Rectal smooth muscle tissue (tissue), 1 donor: ENCODE measurements around the gene LHFPL6.

Experiments used
- H3K27ac ChIP-seq: one replicate; pipeline ENCODE4 v1.7.0; 2013; ENCODE audit warnings: low read depth, low read length, inconsistent platforms
- H3K27me3 ChIP-seq: one replicate; pipeline ENCODE4 v1.7.0; 2013; ENCODE audit warnings: low read length; ENCODE audit not compliant: control insufficient read depth, insufficient read depth
- H3K36me3 ChIP-seq: one replicate; pipeline ENCODE4 v1.7.0; 2013; ENCODE audit warnings: low read length; ENCODE audit not compliant: control insufficient read depth, insufficient read depth
- H3K4me1 ChIP-seq: one replicate; pipeline ENCODE4 v1.7.0; 2013; ENCODE audit warnings: low read length; ENCODE audit not compliant: control insufficient read depth, insufficient read depth
- H3K4me3 ChIP-seq: one replicate; pipeline ENCODE4 v1.7.0; 2013; ENCODE audit warnings: low read length
- H3K9ac ChIP-seq: one replicate; pipeline ENCODE4 v1.7.0; 2013; ENCODE audit warnings: low read length

Gene LHFPL6

DNA sequence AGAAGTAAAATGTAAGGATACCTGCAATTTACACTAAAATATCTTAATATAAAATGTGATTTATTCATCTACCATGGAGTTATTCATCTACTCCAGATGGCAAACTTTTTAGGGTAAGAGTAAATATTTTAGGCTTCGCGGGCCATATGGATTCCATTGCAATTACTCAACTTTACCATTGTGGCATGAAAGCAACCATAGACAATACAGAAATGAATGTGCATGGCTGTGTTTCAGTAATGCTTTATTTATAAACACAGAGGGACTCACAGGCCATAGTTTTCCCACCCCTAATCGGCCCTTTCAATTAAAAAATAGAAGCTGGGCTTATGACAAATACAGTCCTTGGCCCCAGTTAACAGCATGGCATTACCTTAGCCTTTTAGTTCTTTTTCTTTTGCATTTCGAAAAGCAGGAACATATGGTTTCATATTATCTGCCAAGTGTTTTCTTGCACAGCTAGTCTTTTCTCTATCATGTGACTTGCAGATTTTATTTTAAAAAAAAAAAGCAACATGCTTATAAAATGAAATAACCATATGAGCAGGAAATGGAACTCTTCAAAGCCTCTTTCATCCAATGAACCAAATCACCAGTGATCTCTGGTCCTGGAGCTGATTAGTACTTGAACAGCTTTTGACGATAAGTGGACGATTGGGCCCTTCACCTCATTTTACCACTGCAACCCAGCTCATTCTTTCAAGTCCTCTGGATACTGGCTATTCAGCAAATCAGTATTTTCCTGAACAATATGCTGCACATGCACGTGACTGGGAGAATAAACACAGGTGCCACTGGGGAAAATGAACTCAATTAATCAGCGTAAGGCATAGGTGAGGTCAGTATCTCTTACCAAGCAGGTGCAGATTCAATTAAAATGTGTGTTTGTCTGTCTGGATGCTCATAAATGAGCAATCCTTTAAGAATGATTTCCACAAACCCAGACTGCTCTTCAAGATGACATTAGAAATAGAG is 63.9 kb downstream of the LHFPL6 start:
- no peak overlapping the region for H3K9ac ChIP-seq

DNA sequence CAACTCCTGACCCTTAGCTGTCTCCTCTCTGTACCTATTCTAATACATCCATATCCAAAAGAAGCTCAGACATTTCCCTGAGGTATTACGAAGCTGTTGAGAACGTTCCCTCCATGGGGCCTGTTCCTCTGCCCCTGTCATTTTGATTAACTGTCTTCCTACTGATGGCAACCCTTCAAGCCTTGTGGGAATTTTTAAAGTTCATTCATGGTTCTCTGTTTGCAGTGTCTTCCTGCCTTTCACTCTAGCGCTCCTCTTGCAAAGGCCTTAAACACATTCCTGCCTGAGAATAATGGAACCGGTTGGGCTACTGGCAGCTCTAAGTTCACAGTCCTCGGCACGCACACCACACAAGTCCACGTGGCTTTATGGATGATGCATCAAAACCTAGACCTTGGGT is 66.1 kb downstream of the LHFPL6 start:
- Histone ChIP-seq H3K27ac (no peak overlapping the region), H3K4me1 (no peaks in the 10 kb centered on the region), H3K27me3 (no peaks in the 10 kb centered on the region)

More for the DNA sequence above, 63.9 kb downstream of the LHFPL6 start:
- H3K27me3 ChIP-seq = no peaks in the 10 kb centered on the region
- no peaks in the 10 kb centered on the region for H3K4me1 ChIP-seq
- H3K36me3 ChIP-seq = no peaks in the 10 kb centered on the region
- no peak overlapping the region for H3K4me3 ChIP-seq
- no peak overlapping the region for H3K27ac ChIP-seq

DNA sequence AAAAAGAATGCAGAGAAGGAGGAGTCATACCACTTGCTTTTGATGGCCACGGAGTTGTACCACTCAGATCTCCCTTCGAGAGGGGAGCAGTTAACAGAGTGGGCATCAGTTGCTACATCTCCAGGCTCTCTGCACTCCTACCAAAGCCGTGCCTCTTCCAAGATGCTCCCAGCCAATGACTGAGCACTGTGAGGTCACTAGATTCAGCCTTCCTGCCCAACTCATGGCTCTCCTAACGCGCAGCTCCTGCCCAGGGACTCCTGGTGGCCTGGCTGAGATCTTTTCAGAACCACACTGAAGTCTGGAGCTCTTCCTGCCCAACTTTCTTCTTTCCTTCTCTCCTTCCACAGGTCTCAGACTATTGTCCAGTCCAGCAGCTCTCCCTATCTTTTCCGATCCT is 66.7 kb downstream of the LHFPL6 start:
- no peak overlapping the region for H3K4me3 ChIP-seq
- H3K27ac ChIP-seq = no peak overlapping the region
- H3K4me1 ChIP-seq = no peaks in the 10 kb centered on the region
- no peak overlapping the region for H3K9ac ChIP-seq
- H3K27me3 ChIP-seq = no peaks in the 10 kb centered on the region
- no peaks in the 10 kb centered on the region for H3K36me3 ChIP-seq

More for the DNA sequence above, 66.1 kb downstream of the LHFPL6 start:
- H3K4me3 ChIP-seq = no peak overlapping the region
- H3K36me3 ChIP-seq = no peaks in the 10 kb centered on the region
- no peak overlapping the region for H3K9ac ChIP-seq

DNA sequence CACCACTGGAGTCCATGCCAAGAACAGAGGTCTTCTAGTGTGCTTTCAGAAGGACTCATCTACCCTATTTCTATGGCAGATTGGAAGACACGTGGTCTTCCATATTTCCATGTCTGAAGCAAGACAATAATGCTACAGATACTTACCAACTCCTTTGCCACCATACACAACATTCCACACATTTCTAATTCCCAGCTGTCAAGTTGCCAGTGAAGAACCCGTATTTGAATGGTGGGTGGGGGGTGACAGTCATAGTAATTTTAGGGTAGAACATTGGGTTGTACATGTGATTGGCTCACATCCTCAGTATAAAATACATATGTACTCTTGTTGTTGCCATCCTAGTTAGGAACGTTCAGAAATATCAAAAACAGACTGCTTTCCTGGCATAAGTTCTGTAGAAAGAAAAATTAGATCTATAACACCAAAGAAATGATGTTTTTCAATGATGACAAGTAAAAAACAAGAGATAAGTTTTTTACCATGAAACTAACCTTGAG is 69.3 kb downstream of the LHFPL6 start:
- Histone ChIP-seq H3K36me3 (no peaks in the 10 kb centered on the region), H3K27me3 (no peaks in the 10 kb centered on the region), H3K4me3 (no peak overlapping the region), H3K4me1 (peaks cover 5% of the 10 kb centered on the region), H3K9ac (no peak overlapping the region), H3K27ac (no peak overlapping the region)

DNA sequence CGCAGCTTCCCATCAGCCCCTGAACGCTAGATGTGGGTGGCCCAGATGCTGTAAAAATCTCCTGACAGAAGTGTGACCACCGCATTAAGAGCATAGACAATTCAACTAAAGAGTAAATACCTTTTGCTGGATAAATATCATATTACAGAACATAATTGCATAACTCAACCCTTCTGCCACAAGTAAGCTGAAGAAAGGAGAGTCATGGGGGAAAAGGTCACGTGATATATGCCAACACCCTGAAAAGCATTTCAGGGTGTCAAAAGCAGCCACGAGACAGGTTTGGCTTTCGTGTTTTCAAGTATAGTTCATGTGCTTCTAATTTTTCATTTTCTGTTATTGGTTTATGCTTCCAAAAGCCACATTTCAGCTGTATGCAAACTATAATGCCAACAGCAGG is 71.3 kb downstream of the LHFPL6 start:
- Histone ChIP-seq H3K36me3 (no peaks in the 10 kb centered on the region), H3K27me3 (no peaks in the 10 kb centered on the region), H3K9ac (no peak overlapping the region), H3K4me3 (no peak overlapping the region), H3K4me1 (peaks cover 5% of the 10 kb centered on the region), H3K27ac (no peak overlapping the region)

DNA sequence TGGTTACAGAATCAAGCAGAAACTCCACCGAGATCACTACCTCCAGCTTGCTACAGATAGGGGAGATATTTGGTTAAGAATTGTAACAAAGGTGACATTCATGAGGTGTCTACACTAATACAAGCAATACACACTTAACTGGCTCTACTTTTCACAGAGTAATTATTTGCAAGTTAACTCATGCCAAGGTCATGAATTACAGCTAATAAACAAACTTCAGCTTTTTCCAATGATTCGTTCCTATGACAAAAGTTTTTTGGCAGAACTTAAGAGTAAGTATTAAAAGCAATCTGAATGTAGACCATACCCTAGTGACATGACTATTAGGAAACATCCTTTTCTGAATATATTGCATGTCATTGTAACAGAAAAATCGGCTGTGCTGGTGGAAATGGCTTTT is 72.1 kb downstream of the LHFPL6 start:
- no peak overlapping the region for H3K9ac ChIP-seq
- H3K27ac ChIP-seq = no peak overlapping the region
- H3K4me3 ChIP-seq = no peak overlapping the region
- H3K27me3 ChIP-seq = no peaks in the 10 kb centered on the region
- H3K36me3 ChIP-seq = no peaks in the 10 kb centered on the region
- H3K4me1 ChIP-seq = peaks cover 5% of the 10 kb centered on the region

DNA sequence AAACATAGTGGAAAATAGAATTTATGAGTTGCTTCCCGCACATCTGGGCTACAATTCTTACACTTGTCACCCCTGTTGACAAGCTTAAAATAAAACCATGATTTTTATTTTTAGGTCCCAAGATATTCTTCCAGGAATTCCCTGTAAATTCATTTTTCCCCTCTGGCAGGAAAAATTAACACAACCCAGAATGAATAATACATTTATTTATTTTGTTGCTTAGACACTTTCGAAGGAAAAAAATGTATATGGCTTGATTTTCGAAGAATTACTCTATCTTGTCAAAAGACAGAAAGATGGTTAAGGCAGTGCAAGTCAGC is 74.4 kb downstream of the LHFPL6 start:
- Histone ChIP-seq H3K27me3 (no peaks in the 10 kb centered on the region), H3K9ac (no peak overlapping the region), H3K4me1 (peaks cover 5% of the 10 kb centered on the region), H3K36me3 (no peaks in the 10 kb centered on the region), H3K4me3 (no peak overlapping the region), H3K27ac (no peak overlapping the region)

DNA sequence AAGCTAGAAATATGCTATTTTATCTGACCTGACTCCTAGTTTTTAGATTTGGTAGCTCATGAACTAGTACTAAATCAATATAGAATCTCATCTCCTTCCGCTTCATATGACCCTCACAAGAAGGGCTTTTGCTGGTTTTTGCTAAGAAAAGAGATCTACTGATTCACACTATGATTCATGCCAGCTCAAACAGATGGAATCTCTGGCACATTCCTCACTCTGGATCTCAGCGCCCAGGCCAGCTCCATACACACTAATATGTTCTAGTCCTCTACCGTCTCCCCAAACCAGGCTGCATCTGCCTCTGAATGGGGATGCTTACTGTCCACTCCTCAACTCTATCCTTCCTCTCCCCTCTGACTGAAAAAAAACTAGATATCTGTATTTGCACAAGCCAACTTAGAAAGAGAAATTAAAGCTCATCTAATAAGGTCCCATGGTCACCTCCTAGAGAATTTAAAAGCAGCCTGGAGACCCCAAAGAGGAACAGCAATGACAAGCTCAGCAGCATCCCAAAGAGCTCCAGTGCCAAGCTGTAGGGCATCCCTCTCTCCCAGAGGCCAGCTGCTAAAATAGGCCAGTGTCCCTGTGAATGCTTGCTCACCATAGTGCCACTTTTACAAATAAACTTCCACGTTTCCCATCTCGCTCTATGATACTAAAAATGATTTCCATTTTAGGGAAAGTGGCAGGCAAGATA is 74.9 kb downstream of the LHFPL6 start:
- Histone ChIP-seq H3K4me1 (peaks cover 5% of the 10 kb centered on the region), H3K27me3 (no peaks in the 10 kb centered on the region), H3K4me3 (no peak overlapping the region), H3K27ac (no peak overlapping the region), H3K9ac (no peak overlapping the region), H3K36me3 (no peaks in the 10 kb centered on the region)

DNA sequence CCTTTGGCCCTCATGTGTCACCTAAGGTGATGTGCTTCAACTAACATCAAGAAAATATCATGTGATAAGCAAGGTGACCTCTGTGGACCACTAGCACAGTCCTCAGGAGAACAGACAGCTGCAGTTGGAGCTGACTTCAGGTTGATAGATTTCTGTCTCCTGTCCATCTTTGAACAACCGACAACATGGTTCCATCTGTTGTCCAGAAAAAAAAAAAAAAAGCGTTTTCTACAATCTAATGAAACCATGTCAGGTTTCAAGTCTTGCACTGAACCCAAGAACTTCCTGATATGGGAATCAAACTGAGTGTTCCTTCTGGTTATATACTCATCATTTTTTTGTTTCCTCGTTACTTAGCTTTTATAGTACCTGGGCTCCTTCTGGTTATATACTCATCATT is 75.7 kb downstream of the LHFPL6 start:
- no peak overlapping the region for H3K27ac ChIP-seq
- peaks cover 5% of the 10 kb centered on the region for H3K4me1 ChIP-seq
- H3K9ac ChIP-seq = no peak overlapping the region
- H3K36me3 ChIP-seq = no peaks in the 10 kb centered on the region
- no peaks in the 10 kb centered on the region for H3K27me3 ChIP-seq
- H3K4me3 ChIP-seq = no peak overlapping the region

DNA sequence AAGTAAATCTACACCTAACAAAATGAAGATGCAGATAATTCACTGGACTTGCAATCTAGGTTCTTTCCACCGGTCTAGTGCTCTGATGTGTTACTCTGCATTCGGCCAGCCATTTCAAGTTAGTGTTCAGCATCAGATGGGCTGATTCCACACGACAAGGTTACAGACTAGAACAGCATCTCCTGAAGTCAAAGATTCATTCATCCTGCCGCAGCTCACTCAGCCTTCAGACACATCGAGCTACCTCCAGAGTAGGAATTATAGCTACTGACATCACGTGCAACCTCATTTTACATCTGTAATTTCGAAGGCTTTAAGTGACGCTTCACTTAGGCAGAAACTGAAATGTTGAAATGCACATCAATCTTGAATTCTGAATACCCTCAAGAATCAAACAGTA is 76.5 kb downstream of the LHFPL6 start:
- Histone ChIP-seq H3K4me1 (peaks cover 5% of the 10 kb centered on the region), H3K4me3 (no peak overlapping the region), H3K27ac (no peak overlapping the region), H3K27me3 (no peaks in the 10 kb centered on the region), H3K9ac (no peak overlapping the region), H3K36me3 (no peaks in the 10 kb centered on the region)

DNA sequence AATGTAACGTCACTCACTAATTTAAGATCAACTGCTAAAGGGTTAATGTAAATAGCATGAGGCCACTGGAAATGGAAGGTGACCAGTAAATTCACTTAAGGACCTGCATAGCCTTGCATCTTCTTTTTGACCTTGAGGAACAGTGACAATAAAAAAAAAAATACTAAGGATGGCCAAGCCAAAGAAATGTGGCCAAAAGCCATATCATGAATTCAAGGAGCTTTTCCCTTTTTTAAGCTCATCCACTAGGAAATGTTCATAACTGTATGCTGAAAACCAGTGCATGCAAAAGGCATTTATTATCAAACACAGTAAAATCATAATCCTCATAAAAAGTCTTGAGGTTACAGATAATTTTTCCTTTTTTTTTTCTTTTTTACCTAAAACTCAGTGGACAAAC is 77.5 kb downstream of the LHFPL6 start:
- no peak overlapping the region for H3K27ac ChIP-seq
- H3K36me3 ChIP-seq = no peaks in the 10 kb centered on the region
- no peaks in the 10 kb centered on the region for H3K27me3 ChIP-seq
- no peak overlapping the region for H3K4me3 ChIP-seq
- peaks cover under 1% of the 10 kb centered on the region for H3K4me1 ChIP-seq
- H3K9ac ChIP-seq = no peak overlapping the region

DNA sequence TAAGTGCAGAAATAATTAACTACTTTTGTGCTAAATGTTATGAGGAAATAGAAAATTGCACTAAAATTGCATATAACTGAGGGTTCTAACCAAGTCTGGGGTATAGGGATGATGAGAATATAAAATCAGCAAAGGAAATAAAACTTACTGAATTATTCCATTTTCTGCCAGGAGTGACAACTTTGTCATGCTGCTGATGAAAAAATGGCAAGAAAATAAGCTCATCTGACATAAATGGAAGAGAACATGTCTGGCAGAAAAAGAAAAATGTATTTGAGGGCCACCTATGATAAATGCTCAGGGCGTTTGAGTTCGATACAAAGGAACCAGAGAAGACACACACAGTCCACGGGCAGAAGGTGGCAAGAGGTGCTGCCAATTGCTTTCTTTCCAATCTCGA is 78.2 kb downstream of the LHFPL6 start:
- no peaks in the 10 kb centered on the region for H3K36me3 ChIP-seq
- no peaks in the 10 kb centered on the region for H3K4me1 ChIP-seq
- no peak overlapping the region for H3K27ac ChIP-seq
- no peaks in the 10 kb centered on the region for H3K27me3 ChIP-seq
- no peak overlapping the region for H3K4me3 ChIP-seq
- no peak overlapping the region for H3K9ac ChIP-seq
